ENCODE data around the gene STEAP2. TPM values are rescaled to one million over a fixed set of nuclear protein-coding genes. Genes with fewer than 3 reads are reported as not detected.

The STEAP2 gene
- total RNA-seq, 1 experiment from 2014 or later: 10.1 TPM

- peaks cover 2% of the 10 kb centered on the region; the same call in 1 of the 2 replicates for H3K9me3 ChIP-seq (ENCODE audit: insufficient read depth, low read depth)
- no peaks in the 10 kb centered on the region for H3K79me2 ChIP-seq (ENCODE audit: low read depth)
- intact Hi-C loops (cut with micrococcal nuclease; ENCODE audit: unreplicated experiment): no loop called here
- BruUV-seq (replicated peaks): no TSS peak
- POLR2A ChIA-PET (ENCODE audit: unreplicated experiment): no interaction called here
- no peak for TF ChIP-seq EZH2 (IDR thresholded peaks at IDR 0.05; ENCODE audit: low read depth)
- TF ChIP-seq CTCF (conservative IDR thresholded peaks at IDR 0.05): no peak
- no peaks in the 10 kb centered on the region for H3K36me3 ChIP-seq (ENCODE audit: low read depth)
- no peak for DNase-seq
- H3K4me2 ChIP-seq: no peak overlapping the region
- H3K4me1 ChIP-seq (replicated peaks; ENCODE audit: insufficient read depth): no peaks in the 10 kb centered on the region
- no peaks in the 10 kb centered on the region for H4K20me1 ChIP-seq (ENCODE audit: insufficient read depth)
- H3K27ac ChIP-seq: no peak overlapping the region
- no peak overlapping the region for H3K4me3 ChIP-seq
- H3K9me2 ChIP-seq (ENCODE audit: insufficient read depth): no peaks in the 10 kb centered on the region
- no peaks in the 10 kb centered on the region for H3K27me3 ChIP-seq (ENCODE audit: insufficient read depth, low read depth)
- CTCF ChIA-PET: no interaction called here
- H3F3A ChIP-seq (ENCODE audit: insufficient read depth, low read depth): no peaks in the 10 kb centered on the region
- H2AFZ ChIP-seq: no peak overlapping the region
Observed at GRCh38 chr7:90194911-90195809, 16.4 kb upstream of the STEAP2 start.

DNA sequence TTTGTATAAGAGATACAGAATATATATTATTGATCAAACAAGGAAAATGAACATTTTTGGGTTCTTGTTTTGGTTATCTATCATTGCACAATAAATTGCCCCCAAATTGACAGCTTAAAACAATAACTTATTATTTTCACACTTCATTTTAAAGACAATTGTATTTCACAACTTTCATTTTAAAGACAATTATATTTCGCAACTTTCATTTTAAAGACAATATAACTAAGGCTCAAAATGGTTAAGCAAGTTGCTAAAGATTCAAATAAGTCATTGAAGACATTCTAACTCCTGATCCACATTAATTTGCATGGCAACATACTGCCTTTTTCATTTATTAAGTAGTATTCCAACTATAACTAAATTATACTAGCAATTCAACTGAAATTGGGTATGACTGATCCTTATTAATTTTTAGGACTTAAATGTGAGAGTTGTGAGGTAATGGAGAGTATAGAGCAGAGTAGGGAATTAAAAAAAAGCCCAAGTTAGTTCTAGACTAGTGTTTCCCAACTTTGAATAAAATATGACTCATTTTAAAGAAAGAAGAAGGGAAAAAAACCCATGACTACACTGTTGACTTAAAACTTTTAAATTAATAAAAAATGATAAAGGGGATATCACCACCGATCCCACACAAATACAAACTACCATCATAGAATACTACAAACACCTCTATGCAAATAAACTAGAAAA is 9.9 kb upstream of the STEAP2 start:
- DNase-seq: no peak
- POLR2A ChIA-PET (ENCODE audit: unreplicated experiment): no interaction called here
- TF ChIP-seq CTCF (conservative IDR thresholded peaks at IDR 0.05) (no peak), EZH2 (IDR thresholded peaks at IDR 0.05; ENCODE audit: low read depth) (no peak)
- Histone ChIP-seq H3K79me2 (ENCODE audit: low read depth) (no peaks in the 10 kb centered on the region), H3K4me2 (no peak overlapping the region), H3K9me3 (ENCODE audit: insufficient read depth, low read depth) (no peaks in the 10 kb centered on the region), H3K9me2 (ENCODE audit: insufficient read depth) (no peaks in the 10 kb centered on the region), H3F3A (ENCODE audit: insufficient read depth, low read depth) (no peaks in the 10 kb centered on the region), H3K36me3 (ENCODE audit: low read depth) (no peaks in the 10 kb centered on the region), H3K27me3 (ENCODE audit: insufficient read depth, low read depth) (no peaks in the 10 kb centered on the region), H3K4me1 (replicated peaks; ENCODE audit: insufficient read depth) (no peaks in the 10 kb centered on the region), H2AFZ (no peak overlapping the region), H4K20me1 (ENCODE audit: insufficient read depth) (no peaks in the 10 kb centered on the region), H3K27ac (no peak overlapping the region), H3K4me3 (no peak overlapping the region)
- CTCF ChIA-PET: no interaction called here
- intact Hi-C loops (cut with micrococcal nuclease; ENCODE audit: unreplicated experiment): no loop called here
- no TSS peak for BruUV-seq (replicated peaks)

DNA sequence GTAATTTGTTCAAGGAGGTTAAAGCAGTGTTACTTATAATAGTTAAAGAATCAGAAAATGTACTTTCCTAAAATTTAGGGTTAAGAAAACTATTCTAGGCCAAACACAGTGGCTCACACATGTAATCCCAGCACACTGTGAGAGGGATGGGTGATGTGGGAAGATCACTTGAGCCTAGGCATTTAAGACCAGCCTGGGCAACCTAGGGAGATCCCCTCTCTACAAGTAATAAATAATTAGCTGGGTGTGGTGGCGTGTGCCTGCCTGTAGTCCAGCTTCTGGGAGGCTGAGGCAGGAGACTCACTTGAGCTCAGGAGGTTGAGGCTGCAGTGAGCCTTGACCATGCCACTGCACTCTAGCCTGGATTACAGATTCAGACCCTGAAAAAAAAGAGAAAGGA is 3.6 kb upstream of the STEAP2 start:
- no peaks in the 10 kb centered on the region for H3K36me3 ChIP-seq (ENCODE audit: low read depth)
- no peak overlapping the region for H3K4me3 ChIP-seq
- H3K79me2 ChIP-seq (ENCODE audit: low read depth): no peaks in the 10 kb centered on the region
- intact Hi-C loops (cut with micrococcal nuclease; ENCODE audit: unreplicated experiment): no loop called here
- no peaks in the 10 kb centered on the region for H3K9me3 ChIP-seq (ENCODE audit: insufficient read depth, low read depth)
- H3F3A ChIP-seq (ENCODE audit: insufficient read depth, low read depth): no peaks in the 10 kb centered on the region
- H3K27me3 ChIP-seq (ENCODE audit: insufficient read depth, low read depth): no peaks in the 10 kb centered on the region
- H2AFZ ChIP-seq: no peak overlapping the region
- POLR2A ChIA-PET (ENCODE audit: unreplicated experiment): interaction anchor here (0.7 kb wide), 1 partner anchor 29 kb away, joined by 5 read pairs; no protein-coding TSS in a partner anchor
- CTCF ChIA-PET: interaction anchor here (0.7 kb wide), 1 partner anchor 18 kb away, joined by 4 read pairs; no protein-coding TSS in a partner anchor
- H4K20me1 ChIP-seq (ENCODE audit: insufficient read depth): no peaks in the 10 kb centered on the region
- BruUV-seq (replicated peaks): no TSS peak
- DNase-seq: no peak
- H3K4me2 ChIP-seq: no peak overlapping the region
- peaks cover 9% of the 10 kb centered on the region for H3K4me1 ChIP-seq (replicated peaks; ENCODE audit: insufficient read depth)
- H3K9me2 ChIP-seq (ENCODE audit: insufficient read depth): no peaks in the 10 kb centered on the region
- no peak overlapping the region for H3K27ac ChIP-seq
- TF ChIP-seq EZH2 (IDR thresholded peaks at IDR 0.05; ENCODE audit: low read depth) (no peak), CTCF (conservative IDR thresholded peaks at IDR 0.05) (no peak)

Data from PC-9 (cell line).